Stimulated activated CD8-positive, alpha-beta memory T cell treated with anti-CD3 and anti-CD28 coated beads, Interleukin-7, amount 100 ng/mL, for 48 hours (primary cell): ENCODE results near the gene MYBPC1.
"Not testable (repeated sequence)": the region's sequence is repeated elsewhere in the genome, so short reads cannot be mapped to it uniquely, and the experiment has no call there.

Experiments used
- DNase-seq, 2 donors: peaks; one replicate each; pipeline ENCODE4 v3.0.0-alpha.2; 2020; ENCODE audit warnings: low read depth in 1 of 2; ENCODE audit errors: extremely low read depth in 1 of 2

The MYBPC1 gene

DNA sequence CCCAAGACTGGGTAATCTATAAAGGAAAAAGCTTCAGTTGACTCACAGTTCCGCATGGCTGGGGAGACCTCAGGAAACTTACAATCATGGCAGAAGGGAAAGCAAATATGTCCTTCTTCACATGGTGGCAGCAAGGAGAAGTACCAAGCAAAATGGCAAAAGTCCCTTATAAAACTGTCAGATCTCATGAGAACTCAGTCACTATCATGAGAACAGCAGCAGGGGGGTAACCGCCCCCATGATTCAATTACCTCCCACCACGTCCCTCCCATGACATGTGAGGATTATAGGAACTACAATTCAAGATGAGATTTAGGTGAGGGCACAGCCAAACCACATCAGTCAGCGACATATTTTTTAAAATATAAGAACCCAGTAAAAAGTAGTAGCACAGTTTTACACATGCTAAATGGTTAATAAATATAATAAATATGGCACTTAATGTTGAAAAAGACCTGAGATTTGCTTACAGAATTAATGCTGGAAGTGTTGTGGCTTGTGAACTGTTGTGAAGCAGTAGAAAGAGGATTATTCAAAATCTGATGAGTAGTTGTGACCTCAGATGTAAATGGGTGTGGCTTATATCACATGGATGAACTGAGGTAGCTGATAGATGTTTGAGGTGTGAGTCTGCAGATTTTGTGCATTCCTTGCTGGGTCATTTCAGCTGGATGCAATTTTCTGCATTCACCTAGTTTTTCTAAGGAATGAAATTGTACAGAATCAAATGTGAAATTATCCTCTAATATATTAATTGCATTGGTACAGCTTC is 55.8 kb downstream of the MYBPC1 start:
- no peak for DNase-seq

DNA sequence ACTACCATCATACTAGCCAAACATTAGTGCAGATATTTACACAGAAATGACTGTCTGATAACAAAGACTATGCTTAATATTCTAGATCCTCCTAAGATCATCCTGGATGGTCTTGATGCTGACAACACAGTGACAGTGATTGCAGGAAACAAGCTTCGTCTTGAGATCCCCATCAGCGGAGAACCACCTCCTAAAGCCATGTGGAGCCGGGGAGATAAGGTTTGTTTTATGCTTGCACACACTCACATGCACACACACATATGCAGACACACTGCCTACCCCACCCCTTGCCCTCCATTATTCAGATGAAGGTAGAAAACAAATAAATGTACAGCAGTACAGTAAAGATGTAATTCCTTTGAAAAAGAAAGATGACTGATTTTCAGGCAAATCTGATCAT is 58.3 kb downstream of the MYBPC1 start:
- DNase-seq = no peak

- no peak for DNase-seq
These were observed 58.7 kb downstream of the MYBPC1 start for GRCh38 chr12:101653503-101653902.

DNA sequence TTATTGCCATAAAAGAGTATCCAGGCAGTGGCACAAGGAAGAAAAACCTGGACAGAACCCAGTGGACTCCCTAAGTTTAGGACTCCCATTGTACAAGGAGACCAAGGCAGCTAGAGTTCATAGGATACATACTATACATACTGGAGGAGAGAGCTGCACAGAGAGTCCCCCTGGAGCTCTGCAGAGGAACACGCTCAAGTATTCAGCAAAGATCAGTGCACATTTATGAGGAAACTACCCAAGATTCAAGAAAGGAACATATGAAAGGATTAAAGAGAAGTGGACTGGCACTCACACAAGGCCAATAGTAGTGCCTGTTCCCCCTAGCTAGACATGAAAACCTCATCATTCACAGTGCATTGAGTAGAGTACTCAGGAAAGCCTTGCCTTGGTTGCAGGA is 59.7 kb downstream of the MYBPC1 start:
- DNase-seq = no peak

DNA sequence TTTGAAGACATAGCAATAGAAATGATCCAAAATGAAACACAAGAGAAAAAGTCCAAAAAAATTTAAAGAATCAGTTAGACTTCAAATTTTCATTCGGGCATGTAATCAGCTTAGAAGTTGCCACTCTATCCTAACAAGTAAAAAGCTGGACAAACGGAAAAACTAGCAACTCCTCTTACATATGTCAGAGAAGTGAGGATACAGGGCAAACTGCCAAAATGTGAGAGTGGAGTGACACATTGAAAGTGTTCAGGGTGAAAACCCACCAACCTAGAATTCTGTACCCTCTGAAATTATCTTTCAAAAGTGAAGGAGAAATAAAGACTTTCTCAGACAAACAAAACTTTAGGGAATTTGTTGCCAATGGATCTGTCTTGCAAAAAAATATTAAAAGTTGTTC is 60.6 kb downstream of the MYBPC1 start:
- no peak for DNase-seq

DNA sequence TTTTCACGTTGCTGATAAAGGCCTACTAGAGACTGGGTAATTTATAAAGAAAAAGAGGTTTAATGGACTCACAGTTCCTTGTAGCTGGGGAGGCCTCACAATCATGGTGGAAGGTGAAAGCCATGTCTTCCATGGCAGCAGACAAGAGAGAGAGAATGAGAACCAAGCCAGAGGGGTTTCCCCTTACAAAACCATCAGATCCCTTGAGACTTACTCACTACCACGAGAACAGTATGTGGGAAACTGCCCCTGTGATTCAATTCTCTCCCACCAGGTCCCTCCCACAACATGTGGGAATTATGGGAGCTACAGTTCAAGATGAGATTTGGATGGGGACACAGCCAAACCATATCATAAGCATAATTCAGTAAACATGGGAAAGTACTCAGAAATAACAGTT is 65.9 kb downstream of the MYBPC1 start:
- DNase-seq = not testable (repeated sequence)

GRCh38 chr12:101663298-101663697 is 68.5 kb downstream of the MYBPC1 start:
- DNase-seq = no peak

- DNase-seq = no peak
These were observed 70.2 kb downstream of the MYBPC1 start for GRCh38 chr12:101664992-101665391.

- no peak for DNase-seq
These were observed 71.4 kb downstream of the MYBPC1 start for GRCh38 chr12:101666052-101666728.

GRCh38 chr12:101667591-101667990 is 72.8 kb downstream of the MYBPC1 start:
- no peak for DNase-seq

- DNase-seq = no peak
These were observed 75.4 kb downstream of the MYBPC1 start for GRCh38 chr12:101670007-101670671.

GRCh38 chr12:101671157-101671791 is 76.5 kb downstream of the MYBPC1 start:
- DNase-seq = no peak

GRCh38 chr12:101671833-101672232 is 77.1 kb downstream of the MYBPC1 start:
- no peak for DNase-seq

- no peak for DNase-seq
These were observed 80.8 kb downstream of the MYBPC1 start for GRCh38 chr12:101675555-101675954.

DNA sequence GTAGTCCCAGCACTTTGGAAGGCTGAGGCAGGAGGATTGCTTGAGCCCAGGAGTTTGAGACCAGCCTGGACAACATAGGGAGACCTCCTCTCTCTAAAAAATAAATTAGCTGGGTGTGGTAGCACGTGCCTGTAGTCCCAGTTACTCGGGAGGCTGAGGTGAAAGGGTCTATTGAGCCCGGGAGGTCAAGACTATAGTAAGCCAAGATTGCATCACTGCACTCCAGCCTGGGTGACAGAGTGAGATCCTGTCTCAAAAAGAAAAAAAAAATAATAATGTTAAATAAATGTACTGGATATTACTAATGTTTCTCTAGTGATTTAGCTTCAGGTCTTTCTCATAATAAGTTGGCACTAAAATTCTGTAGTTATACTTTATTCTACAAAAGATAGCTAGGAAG is 81.7 kb downstream of the MYBPC1 start:
- DNase-seq = not testable (repeated sequence)

- DNase-seq = no peak
These were observed 83.3 kb downstream of the MYBPC1 start for GRCh38 chr12:101678081-101678480.

DNA sequence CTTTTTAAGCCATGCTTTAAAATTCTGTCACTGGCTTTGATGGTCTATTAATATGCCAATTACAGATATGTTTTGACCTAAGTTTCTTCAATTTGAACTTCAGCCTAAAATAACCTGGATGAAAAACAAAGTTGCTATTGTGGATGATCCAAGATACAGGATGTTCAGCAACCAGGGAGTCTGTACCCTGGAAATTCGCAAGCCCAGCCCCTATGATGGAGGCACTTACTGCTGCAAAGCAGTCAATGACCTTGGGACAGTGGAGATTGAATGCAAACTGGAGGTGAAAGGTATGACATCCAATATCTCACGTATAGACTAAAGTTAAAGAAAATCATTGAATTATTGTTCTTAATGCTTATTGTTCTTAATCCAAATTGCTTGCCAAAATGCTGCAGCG is 85.5 kb downstream of the MYBPC1 start:
- DNase-seq = no peak

- DNase-seq = no peak
These were observed 85.9 kb downstream of the MYBPC1 start for GRCh38 chr12:101680647-101681046.

DNA sequence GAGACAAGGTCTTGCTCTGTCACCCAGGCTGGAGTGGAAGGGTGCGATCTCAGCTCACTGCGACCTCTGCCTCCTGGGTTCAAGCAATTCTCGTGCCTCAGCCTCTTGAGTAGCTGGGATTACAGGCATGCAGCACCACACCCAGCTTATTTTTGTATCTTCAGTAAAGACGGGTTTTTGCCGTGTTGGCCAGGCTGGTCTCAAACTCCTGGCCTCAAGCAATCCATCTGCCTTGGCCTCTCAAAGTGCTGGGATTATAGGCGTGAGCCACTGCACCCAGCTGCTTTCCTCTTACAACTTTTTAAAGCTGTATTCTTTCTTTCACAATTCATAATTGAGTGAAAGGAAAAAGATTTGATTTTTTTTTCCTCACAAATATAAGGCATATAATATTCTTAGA is 86.9 kb downstream of the MYBPC1 start:
- not testable (repeated sequence) for DNase-seq

DNA sequence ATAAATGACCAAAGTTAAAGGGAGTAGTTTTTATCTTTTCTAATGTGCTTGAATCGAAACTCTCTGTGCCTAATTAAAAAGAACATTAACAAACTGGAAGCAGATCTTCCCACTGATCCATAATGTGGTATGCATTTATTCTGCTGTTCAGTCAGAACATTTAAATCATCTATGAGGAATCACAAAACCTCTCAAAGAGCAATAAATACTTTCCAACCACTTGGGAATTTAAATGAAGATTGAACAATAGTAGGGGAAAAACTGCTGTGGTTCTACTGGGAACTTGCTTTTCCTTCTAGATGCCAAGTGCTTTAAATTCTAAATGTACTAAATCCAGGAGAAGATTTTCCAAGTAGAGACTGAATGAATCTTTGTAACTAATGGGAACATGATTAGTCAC is 90.3 kb downstream of the MYBPC1 start:
- no peak for DNase-seq

GRCh38 chr12:101686176-101686575 is 91.4 kb downstream of the MYBPC1 start:
- DNase-seq = no peak
